Smooth muscle cell (in vitro differentiated cells): ENCODE measurements around the gene CCDC87. TPM values are rescaled to one million over a fixed set of nuclear protein-coding genes. Genes with fewer than 3 reads are reported as not detected.

ENCODE experiments used
- DNase-seq: peaks from one replicate; lab custom pipeline; 2025; ENCODE audit not compliant: unreplicated experiment; lab: John Stamatoyannopoulos, UW
- H2AFZ ChIP-seq: fragments of 200-600 bp; sonication (generic); 2 replicates; pipeline ENCODE4 v1.6.0; 2016; ENCODE audit warnings: antibody characterized with exemption, low read depth, mild to moderate bottlenecking
- H3F3A ChIP-seq: fragments of 200-600 bp; sonication (generic); 2 replicates; pipeline ENCODE4 v1.6.0; 2017; ENCODE audit warnings: antibody characterized with exemption, low read depth
- H3K27ac ChIP-seq: fragments of 200-600 bp; sonication (generic); 2 replicates; pipeline ENCODE4 v1.5.1; 2016; ENCODE audit warnings: low read depth, mild to moderate bottlenecking
- H3K27me3 ChIP-seq: fragments of 200-600 bp; sonication (generic); 2 replicates; pipeline ENCODE4 v1.6.1; 2016; ENCODE audit warnings: low read depth, mild to moderate bottlenecking
- H3K36me3 ChIP-seq: fragments of 200-600 bp; sonication (generic); 2 replicates; pipeline ENCODE4 v1.5.1; 2016; ENCODE audit warnings: low read depth
- H3K4me1 ChIP-seq: fragments of 200-600 bp; sonication (generic); 2 replicates; pipeline ENCODE4 v1.5.1; 2016; ENCODE audit warnings: low read depth
- H3K4me2 ChIP-seq: fragments of 200-600 bp; sonication (generic); 2 replicates; pipeline ENCODE4 v1.6.0; 2016; ENCODE audit warnings: mild to moderate bottlenecking
- H3K4me3 ChIP-seq: fragments of 200-600 bp; sonication (generic); 2 replicates; pipeline ENCODE4 v1.5.1; 2016; ENCODE audit warnings: mild to moderate bottlenecking
- H3K79me2 ChIP-seq: fragments of 200-600 bp; sonication (generic); 2 replicates; pipeline ENCODE4 v1.6.0; 2016; ENCODE audit warnings: low read depth, mild to moderate bottlenecking
- H3K9ac ChIP-seq: fragments of 200-600 bp; sonication (generic); 2 replicates; pipeline ENCODE4 v1.6.0; 2016; ENCODE audit warnings: low read depth
- H3K9me3 ChIP-seq: fragments of 200-600 bp; sonication (generic); replicated peaks from 2 replicates; pipeline ENCODE4 v1.5.1; 2016; ENCODE audit warnings: low read depth
- H4K20me1 ChIP-seq: fragments of 200-600 bp; sonication (generic); 2 replicates; pipeline ENCODE4 v1.6.0; 2016; ENCODE audit warnings: low read depth
- CTCF ChIP-seq: fragments of 200-600 bp; sonication (generic); IDR thresholded peaks from 2 replicates; pipeline ENCODE4 v1.5.1; 2017; ENCODE audit warnings: borderline replicate concordance, mild to moderate bottlenecking, antibody characterized with exemption; ENCODE audit not compliant: insufficient read depth, poor library complexity, severe bottlenecking
- WGBS: methylation state at CpG from one replicate; pipeline ENCODE4 v1.1.7; 2016; ENCODE audit warnings: low lambda C conversion rate; 5-methylcytosine and 5-hydroxymethylcytosine counted together
- polyA plus RNA-seq: library from polyadenylated mRNA; unstranded; fragments of >200 nt; fragmentation: Nextera tagmentation; extraction: Ambion mirVana; gene quantifications from 2 replicates; pipeline ENCODE4 v1.2.1, GENCODE V29; 2016
- total RNA-seq: library from RNA; depleted of rRNA; stranded (reverse); fragments of >200 nt; gene quantifications from 2 replicates; pipeline ENCODE4 v1.2.3, GENCODE V29; 2014

CCDC87 gene
- total and polyA plus RNA-seq, 2 experiments from 2014 or later: 0.56 to 2.5 TPM

- TF ChIP-seq CTCF: no peak
- peaks cover 88% of the 10 kb centered on the region for H3K79me2 ChIP-seq
- peaks cover 9% of the 10 kb centered on the region for H3K36me3 ChIP-seq
- peak within 1 kb of the TSS; percentile 94 for H3K27ac ChIP-seq
- H3K27me3 ChIP-seq: no peaks in the 10 kb centered on the region
- under 1% methylated on average over 63 of the region's 63 CpGs for WGBS
- H3K4me2 ChIP-seq: peak within 1 kb of the TSS; percentile 96
- peak within 1 kb of the TSS; percentile 88 for H3K4me3 ChIP-seq
- no peaks in the 10 kb centered on the region for H3K9me3 ChIP-seq
- H4K20me1 ChIP-seq: peaks cover 94% of the 10 kb centered on the region
- DNase-seq: peak; percentile 78
- peak within 1 kb of the TSS; percentile 95 for H3K9ac ChIP-seq
- H3K4me1 ChIP-seq: peaks cover 40% of the 10 kb centered on the region
- no peak within 1 kb of the TSS for H2AFZ ChIP-seq
- H3F3A ChIP-seq: peaks cover 40% of the 10 kb centered on the region
These were observed 45.6 kb upstream of the CCDC87 start, which contains the start of gene RBM4 for GRCh38 chr11:66638177-66639065. Gene RBM4 (plus strand): TSS chr11:66638703. CDS start chr11:66639712, 1,009 bp downstream.

- Histone ChIP-seq H3K9ac (no peak overlapping the region), H3K4me1 (peaks cover 36% of the 10 kb centered on the region), H3F3A (peaks cover 47% of the 10 kb centered on the region), H3K4me3 (peak overlapping the region; percentile 88), H3K79me2 (peaks cover 88% of the 10 kb centered on the region), H3K27ac (peak overlapping the region; percentile 94), H2AFZ (no peak overlapping the region), H3K9me3 (no peaks in the 10 kb centered on the region), H4K20me1 (peaks cover 94% of the 10 kb centered on the region), H3K36me3 (peaks cover 8% of the 10 kb centered on the region), H3K27me3 (no peaks in the 10 kb centered on the region), H3K4me2 (peak overlapping the region; percentile 84)
- TF ChIP-seq CTCF: no peak
- 32% methylated on average over 12 of the region's 12 CpGs for WGBS
- no peak for DNase-seq
These were observed 44.8 kb upstream of the CCDC87 start for GRCh38 chr11:66637557-66638176.

- no peak overlapping the region for H3K4me2 ChIP-seq
- WGBS: 80% methylated on average over 3 of the region's 3 CpGs
- peaks cover 44% of the 10 kb centered on the region for H3F3A ChIP-seq
- peaks cover 88% of the 10 kb centered on the region for H3K79me2 ChIP-seq
- DNase-seq: no peak
- no peak overlapping the region for H2AFZ ChIP-seq
- H3K4me1 ChIP-seq: peaks cover 23% of the 10 kb centered on the region
- H3K4me3 ChIP-seq: no peak overlapping the region
- no peaks in the 10 kb centered on the region for H3K27me3 ChIP-seq
- no peaks in the 10 kb centered on the region for H3K36me3 ChIP-seq
- peaks cover 94% of the 10 kb centered on the region for H4K20me1 ChIP-seq
- peak overlapping the region; percentile 94 for H3K27ac ChIP-seq
- H3K9ac ChIP-seq: no peak overlapping the region
- no peaks in the 10 kb centered on the region for H3K9me3 ChIP-seq
- no peak for TF ChIP-seq CTCF
These were observed 43.5 kb upstream of the CCDC87 start for GRCh38 chr11:66636411-66636810.
